Natural killer cell treated with Interleukin-12 subunit alpha and Interleukin-12 subunit beta and Interleukin-15 and Interleukin-18, amount 100 ng/mL, for 72 hours (primary cell): ENCODE measurements around the gene SLC8A2. TPM values are rescaled to one million over a fixed set of nuclear protein-coding genes. Genes with fewer than 3 reads are reported as not detected.
A peak's percentile ranks its signal among the peaks of the same experiment; 100 is the strongest.

ENCODE experiments used
- ATAC-seq, 2 donors: fragments of 150-1000 bp; cut with Tn5 transposase in 1 of 2; sonication (Bioruptor Pico), chemical (Tn5 transposase) in 1 of 2; 2 replicates each; pipeline ENCODE4 v1.10.0; 2021
- DNase-seq: peaks from one replicate; pipeline ENCODE4 v3.0.0; 2022; ENCODE audit warnings: low spot score
- H3K27ac Mint-ChIP-seq, 2 donors: 1 replicate in 1 of 2; 2 replicates in 1 of 2; pipeline ENCODE4 v1.8.0; 2022; ENCODE audit warnings: mixed read lengths in 2 of 2, mild to moderate bottlenecking in 1 of 2, moderate library complexity in 1 of 2
- H3K27me3 Mint-ChIP-seq, 2 donors: 1 replicate in 1 of 2; 2 replicates in 1 of 2; pipeline ENCODE4 v1.8.0; 2022; ENCODE audit warnings: mixed read lengths in 2 of 2
- H3K36me3 Mint-ChIP-seq: one replicate; pipeline ENCODE4 v1.8.0; 2022; ENCODE audit warnings: mixed read lengths
- H3K4me1 Mint-ChIP-seq, 2 donors: 1 replicate in 1 of 2; 2 replicates in 1 of 2; pipeline ENCODE4 v1.8.0; 2022; ENCODE audit warnings: low read depth in 2 of 2, mixed read lengths in 2 of 2, mild to moderate bottlenecking in 1 of 2
- H3K4me3 Mint-ChIP-seq: one replicate; pipeline ENCODE4 v1.8.0; 2022; ENCODE audit warnings: mixed read lengths
- H3K9me3 Mint-ChIP-seq: 2 replicates; pipeline ENCODE4 v1.8.0; 2022; ENCODE audit warnings: mixed read lengths
- total RNA-seq, 2 donors: library from RNA; stranded (reverse); gene quantifications; one replicate each; pipeline ENCODE4 v1.2.3, GENCODE V29; 2022

The SLC8A2 gene
- total RNA-seq, 2 donors from 2014 or later: not detected

DNA sequence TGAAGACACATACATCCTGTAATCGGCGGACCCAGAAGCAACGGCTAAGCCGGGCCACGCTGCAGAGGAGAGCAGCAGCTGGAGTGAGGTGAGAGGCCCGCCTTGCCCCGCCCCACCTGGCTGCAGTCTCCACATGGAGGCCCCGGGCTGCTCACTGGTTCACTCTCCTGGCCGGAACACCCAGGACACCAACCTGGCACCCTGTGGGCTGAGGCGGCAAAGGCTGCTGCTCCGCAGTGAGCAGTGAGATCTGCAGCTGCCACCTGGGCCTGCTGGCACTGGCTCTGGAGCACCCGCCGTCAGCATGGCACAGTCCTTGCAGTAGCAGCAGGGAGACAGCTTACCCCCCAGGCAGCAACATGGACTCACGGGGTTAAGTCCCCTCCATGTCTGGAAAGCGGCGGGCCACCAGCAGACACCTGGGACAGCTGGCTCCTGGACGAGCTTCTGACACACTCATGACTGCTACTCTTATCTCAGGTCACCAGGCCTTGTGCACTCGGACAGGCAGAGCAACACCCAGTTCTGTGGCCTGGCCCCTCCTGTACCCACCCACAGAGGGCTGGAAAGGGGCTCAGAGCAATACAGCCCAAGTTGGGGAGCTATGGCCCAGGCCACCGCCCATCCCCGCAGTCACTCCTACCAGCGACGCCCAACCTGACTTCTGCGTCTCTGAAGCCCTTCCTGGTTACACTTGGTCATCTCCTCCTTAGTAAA is 25.5 kb upstream of the SLC8A2 start:
- DNase-seq: no peak
- Mint-ChIP-seq H3K27me3 (no peaks in the 10 kb centered on the region), H3K4me3 (no peak overlapping the region), H3K36me3 (no peaks in the 10 kb centered on the region), H3K4me1 (peaks cover 0 to 13% of the 10 kb centered on the region in 2 donors), H3K9me3 (no peaks in the 10 kb centered on the region), H3K27ac (no peak overlapping the region)
- ATAC-seq: no peak

DNA sequence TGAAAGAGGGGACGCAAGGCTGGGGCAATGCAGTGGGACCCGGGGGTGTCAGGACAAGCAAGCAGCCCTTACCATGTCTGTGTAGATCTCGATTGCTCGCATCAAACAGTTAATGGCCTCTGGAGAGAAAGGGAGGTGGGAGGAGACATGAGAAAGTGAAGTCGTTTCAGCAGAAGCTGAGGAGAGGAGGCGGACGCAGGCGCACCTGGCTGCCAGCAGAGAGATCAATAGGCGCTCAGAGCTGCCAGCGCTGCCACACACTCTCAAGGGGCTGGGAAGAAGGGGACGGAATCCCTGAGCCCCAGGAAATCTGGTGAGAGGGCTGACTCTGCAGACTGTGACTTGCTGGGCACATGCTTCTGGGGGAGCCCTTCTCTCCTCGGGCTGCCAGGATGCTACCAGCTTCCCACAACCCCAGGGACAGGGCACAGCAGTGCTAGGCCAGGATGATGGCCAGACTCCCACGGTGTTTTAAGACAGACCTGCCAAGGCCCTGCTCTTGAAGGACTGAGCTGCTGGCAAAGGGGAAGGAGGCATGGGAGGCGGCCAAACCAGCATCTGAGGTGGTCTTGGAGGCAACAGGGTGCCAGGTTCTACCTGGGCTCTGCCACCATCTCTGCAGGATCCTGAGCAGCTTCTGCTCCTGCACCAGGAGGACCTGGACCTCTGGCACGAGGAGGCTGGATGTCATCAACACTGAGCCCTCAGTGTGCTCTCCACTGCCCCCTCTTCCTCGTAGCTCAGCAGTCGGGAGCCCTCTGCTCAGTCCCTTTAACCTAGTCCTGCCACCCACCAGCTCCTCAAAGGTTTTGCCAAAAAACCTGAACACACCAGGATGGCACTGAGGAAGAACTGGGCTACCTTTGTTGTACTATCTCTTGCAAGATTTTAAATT is 24.0 kb upstream of the SLC8A2 start:
- ATAC-seq (no peak), DNase-seq (no peak)
- no peak overlapping the region for H3K27ac Mint-ChIP-seq
- no peaks in the 10 kb centered on the region for H3K27me3 Mint-ChIP-seq
- H3K4me3 Mint-ChIP-seq: no peak overlapping the region
- H3K4me1 Mint-ChIP-seq: peaks cover 0 to 9% of the 10 kb centered on the region in 2 donors
- no peaks in the 10 kb centered on the region for H3K9me3 Mint-ChIP-seq
- no peaks in the 10 kb centered on the region for H3K36me3 Mint-ChIP-seq

DNA sequence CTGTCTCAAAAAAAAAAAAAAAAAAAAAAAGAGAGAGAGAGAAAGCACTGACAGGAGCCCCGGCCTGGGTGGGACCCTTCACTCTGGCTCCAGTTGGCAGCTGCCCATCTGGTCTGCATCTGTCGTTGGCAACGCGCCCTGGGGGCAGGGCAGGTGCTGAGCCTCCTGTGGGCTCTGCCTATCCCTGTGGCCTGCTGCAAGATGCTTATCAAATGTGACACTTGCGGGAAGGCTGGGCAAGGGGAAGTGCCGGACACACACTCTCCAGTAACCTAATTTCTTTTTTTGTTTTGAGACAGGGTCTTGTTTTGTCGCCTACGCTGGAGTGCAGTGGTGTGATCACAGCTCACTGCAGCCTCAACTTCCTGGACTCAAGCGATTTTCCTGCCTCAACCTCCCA is 23.0 kb upstream of the SLC8A2 start:
- Mint-ChIP-seq H3K4me1 (peaks cover 7 to 15% of the 10 kb centered on the region in 2 donors), H3K4me3 (no peak overlapping the region), H3K9me3 (no peaks in the 10 kb centered on the region), H3K36me3 (peaks cover 6% of the 10 kb centered on the region), H3K27me3 (no peaks in the 10 kb centered on the region), H3K27ac (no peak overlapping the region)
- no peak for ATAC-seq
- no peak for DNase-seq

DNA sequence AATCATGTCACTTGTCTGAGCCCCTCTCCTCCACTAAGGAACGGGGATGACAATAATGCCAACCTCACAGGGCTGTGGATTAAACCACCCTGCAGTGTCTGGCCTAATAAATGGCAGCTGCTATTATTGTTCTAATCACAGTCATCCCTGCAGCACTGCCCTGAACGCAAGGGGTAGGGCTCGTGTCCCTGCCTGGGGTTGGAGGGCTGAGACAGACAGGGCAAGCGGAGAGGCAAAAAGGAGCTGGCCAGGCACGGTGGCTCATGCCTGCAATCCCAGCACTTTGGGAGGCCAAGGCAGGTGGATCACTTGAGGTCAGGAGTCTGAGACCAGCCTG is 22.5 kb upstream of the SLC8A2 start:
- no peaks in the 10 kb centered on the region for H3K9me3 Mint-ChIP-seq
- no peak for ATAC-seq
- no peak overlapping the region for H3K27ac Mint-ChIP-seq
- H3K27me3 Mint-ChIP-seq: no peaks in the 10 kb centered on the region
- peaks cover 7 to 15% of the 10 kb centered on the region in 2 donors for H3K4me1 Mint-ChIP-seq
- DNase-seq: no peak
- H3K36me3 Mint-ChIP-seq: peaks cover 7% of the 10 kb centered on the region
- H3K4me3 Mint-ChIP-seq: no peak overlapping the region

DNA sequence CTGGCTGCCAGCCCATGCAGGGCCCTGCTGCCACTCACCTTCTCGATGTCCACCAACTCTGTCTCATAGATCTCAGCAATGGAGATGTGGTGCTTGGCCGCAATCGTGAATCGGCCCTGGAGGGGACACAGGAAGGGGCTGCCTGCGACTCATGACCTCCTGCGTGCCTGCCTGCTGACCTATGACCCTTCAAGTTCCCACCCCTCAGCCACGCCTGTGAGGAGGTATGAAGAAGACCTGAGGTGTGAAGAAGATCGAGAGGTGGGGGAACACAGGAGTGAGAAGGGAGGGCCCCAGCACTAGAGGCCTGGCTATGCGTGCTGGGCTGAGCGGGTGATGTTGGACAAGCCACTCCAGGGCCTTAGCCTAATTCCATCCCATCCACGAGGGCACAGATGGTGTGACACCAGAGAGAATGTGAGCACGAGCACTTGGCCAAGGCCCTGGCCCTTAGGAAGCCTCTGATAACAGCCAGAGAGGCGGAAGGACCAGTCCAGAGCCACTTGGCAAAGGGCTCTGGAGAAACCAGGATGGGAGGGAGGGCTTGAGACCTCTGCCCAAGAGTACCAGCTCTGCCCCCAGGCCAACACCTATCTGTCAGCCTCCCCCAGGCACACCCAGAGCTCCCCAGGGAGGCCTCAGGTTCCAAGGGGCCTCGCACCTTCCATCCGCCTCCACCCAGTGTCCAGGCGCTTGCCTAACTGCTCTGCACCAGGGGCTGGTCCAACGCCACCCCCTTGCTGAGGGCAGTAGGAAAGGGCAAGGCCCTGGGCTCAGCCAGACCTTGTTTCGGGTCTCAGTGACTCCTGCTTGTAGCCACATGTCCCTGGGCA is 21.9 kb upstream of the SLC8A2 start:
- no peak for DNase-seq
- peaks cover 7 to 12% of the 10 kb centered on the region in 2 donors for H3K4me1 Mint-ChIP-seq
- no peaks in the 10 kb centered on the region for H3K27me3 Mint-ChIP-seq
- H3K9me3 Mint-ChIP-seq: no peaks in the 10 kb centered on the region
- no peak overlapping the region for H3K4me3 Mint-ChIP-seq
- ATAC-seq: no peak
- H3K36me3 Mint-ChIP-seq: peaks cover 7% of the 10 kb centered on the region
- H3K27ac Mint-ChIP-seq: peak overlapping the region in 1 of 2 donors; percentile 37

DNA sequence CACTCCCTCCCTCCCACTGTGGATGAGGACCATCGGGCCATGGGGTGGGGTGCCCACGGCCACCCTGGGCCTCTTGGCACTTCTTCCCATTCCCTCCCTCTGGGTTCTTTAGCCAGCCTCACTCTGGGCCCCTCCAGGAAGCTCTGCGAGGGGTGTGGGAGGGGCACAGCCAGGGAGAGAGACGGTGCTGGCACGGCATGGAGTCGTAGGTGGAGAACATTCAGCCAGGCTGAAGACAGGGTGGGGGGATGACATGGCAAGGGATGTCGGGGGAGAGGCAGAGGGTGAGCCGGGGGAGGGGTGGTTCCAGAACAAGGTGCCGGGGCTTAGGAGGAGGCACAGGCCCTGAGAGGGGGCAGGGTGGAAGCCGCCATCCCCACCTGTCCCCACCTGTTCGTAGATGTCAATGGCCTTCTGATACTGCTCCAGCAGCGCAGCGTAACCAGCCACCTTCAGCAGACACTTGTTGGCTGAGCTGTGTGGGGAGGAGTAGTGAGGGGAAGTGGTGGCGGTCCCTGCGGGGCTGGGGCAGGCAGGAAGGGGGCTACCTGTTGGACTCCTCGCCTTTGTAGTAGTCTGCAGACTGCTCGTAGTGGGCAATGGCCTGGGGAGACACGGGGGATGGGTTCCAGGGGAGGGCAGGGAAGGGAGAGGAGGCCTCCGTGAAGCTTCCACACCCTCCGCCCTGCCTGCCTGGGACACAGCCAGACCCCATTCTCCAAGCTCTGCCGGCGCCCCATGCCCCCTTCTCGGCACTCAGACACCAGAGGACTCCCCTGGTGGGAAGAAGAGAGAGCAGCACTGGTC is 21.1 kb upstream of the SLC8A2 start:
- Mint-ChIP-seq H3K9me3 (no peaks in the 10 kb centered on the region), H3K4me3 (no peak overlapping the region), H3K27ac (no peak overlapping the region), H3K4me1 (peaks cover 7 to 12% of the 10 kb centered on the region in 2 donors), H3K36me3 (peaks cover 7% of the 10 kb centered on the region), H3K27me3 (no peaks in the 10 kb centered on the region)
- DNase-seq (no peak), ATAC-seq (no peak)

DNA sequence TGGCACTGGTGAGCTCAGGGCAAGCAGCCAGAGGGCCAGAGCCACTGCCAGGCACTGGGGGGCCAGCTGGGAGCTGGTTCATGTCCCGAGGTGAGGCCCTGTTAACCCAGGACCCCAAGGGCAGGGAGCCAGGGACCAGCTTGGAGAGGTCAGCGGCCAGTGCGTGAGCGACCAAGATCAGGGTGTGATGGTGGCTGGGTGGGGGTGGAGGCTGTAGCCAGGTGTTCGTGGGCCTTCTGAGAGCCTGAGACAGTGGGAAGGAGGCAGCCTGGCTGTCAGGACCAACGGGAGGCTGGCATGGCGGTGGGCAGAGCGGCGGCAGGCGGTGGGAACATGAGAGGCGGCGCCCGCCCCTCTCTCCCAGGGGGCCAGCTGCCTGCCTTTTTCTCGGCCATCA is 20.4 kb upstream of the SLC8A2 start:
- ATAC-seq (no peak), DNase-seq (no peak)
- Mint-ChIP-seq H3K36me3 (peaks cover 7% of the 10 kb centered on the region), H3K9me3 (no peaks in the 10 kb centered on the region), H3K27me3 (no peaks in the 10 kb centered on the region), H3K4me1 (peaks cover 7 to 12% of the 10 kb centered on the region in 2 donors), H3K27ac (no peak overlapping the region), H3K4me3 (no peak overlapping the region)

DNA sequence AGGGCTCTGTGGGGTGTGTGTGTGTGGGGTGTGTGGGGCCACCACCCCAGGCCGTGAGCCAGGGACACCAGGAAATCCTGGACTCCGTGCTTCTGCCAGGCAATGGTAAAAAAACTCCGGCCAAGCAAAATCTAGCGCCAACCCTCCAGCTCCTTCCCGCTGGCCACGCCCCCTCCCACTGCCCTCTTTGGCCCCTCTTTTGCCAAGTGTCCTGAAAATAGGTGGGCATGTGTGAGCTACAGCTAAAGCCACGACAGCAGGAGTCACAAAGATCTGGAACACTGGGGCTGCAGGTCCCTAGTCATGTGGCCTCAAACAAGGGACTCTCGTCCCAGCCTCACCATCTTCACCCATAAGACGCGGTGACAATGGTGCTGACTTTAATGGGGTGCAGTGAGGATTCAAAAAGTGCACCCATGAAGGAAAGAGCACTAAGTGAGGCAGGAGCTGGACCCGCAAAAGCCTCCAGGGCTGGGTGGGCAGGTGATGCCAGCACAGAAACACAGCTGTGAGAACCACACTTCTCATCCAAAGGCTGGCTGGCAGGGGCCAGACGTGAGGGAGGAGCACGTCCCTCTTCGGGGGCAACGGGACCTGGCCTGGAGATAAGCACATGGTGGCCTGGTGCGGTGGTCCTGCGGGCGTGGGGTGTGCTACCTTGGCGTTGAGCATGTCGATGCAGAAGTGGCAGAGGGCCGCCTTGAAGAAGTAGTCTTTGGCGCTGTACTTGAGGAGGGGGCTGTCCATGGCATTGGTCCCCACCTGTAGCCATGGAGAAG is 19.9 kb upstream of the SLC8A2 start:
- Mint-ChIP-seq H3K27me3 (no peaks in the 10 kb centered on the region), H3K9me3 (no peaks in the 10 kb centered on the region), H3K27ac (no peak overlapping the region), H3K36me3 (peaks cover 7% of the 10 kb centered on the region), H3K4me1 (peaks cover 7 to 10% of the 10 kb centered on the region in 2 donors), H3K4me3 (no peak overlapping the region)
- DNase-seq (no peak), ATAC-seq (no peak)

DNA sequence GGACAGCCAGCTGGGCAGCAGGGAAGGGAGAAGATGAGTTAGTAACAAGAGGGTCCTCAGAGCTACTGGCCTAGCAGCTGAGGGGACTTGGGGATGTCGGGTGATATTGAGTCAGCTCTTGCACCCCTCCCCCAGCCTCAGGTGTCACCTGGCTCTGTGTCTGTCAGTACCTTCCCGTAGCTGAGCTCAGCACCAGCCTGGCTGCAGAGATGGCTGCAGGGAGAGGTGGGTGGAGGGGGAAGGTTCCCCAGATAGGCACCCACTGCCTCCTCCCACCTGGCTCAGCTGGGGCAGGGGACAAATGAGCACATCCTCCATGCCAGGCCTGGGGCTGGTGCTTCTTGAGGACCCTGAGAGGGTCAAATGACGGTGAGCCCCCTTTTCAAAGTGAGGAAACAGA is 19.2 kb upstream of the SLC8A2 start:
- Mint-ChIP-seq H3K36me3 (peaks cover 7% of the 10 kb centered on the region), H3K27ac (no peak overlapping the region), H3K27me3 (no peaks in the 10 kb centered on the region), H3K4me3 (no peak overlapping the region), H3K9me3 (no peaks in the 10 kb centered on the region), H3K4me1 (peaks cover 7 to 10% of the 10 kb centered on the region in 2 donors)
- ATAC-seq (no peak), DNase-seq (no peak)

DNA sequence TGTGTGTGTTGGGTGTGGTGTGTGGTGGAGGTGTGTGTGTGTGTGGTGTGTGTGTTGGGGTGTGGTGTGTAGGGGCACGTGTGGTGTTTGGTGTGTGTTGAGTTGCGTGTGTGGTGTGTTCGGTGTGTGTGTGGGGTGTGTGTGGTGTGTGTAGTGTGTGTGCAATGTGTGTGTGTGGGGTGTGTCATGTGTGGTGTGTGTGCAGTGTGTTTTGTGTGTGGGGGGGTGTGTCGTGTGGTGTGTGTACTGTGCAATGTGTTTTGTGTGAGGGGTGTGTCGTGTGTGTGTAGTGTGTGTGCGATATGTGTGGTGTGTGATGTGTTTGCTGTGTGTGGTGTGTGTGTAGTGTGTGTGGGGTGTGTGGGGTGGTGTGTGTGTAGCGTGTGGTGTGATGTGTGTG is 18.3 kb upstream of the SLC8A2 start:
- Mint-ChIP-seq H3K9me3 (no peaks in the 10 kb centered on the region), H3K27ac (no peak overlapping the region), H3K4me3 (no peak overlapping the region), H3K36me3 (peaks cover 7% of the 10 kb centered on the region), H3K27me3 (no peaks in the 10 kb centered on the region), H3K4me1 (peaks cover 15 to 17% of the 10 kb centered on the region in 2 donors)
- ATAC-seq: no peak
- DNase-seq: no peak

DNA sequence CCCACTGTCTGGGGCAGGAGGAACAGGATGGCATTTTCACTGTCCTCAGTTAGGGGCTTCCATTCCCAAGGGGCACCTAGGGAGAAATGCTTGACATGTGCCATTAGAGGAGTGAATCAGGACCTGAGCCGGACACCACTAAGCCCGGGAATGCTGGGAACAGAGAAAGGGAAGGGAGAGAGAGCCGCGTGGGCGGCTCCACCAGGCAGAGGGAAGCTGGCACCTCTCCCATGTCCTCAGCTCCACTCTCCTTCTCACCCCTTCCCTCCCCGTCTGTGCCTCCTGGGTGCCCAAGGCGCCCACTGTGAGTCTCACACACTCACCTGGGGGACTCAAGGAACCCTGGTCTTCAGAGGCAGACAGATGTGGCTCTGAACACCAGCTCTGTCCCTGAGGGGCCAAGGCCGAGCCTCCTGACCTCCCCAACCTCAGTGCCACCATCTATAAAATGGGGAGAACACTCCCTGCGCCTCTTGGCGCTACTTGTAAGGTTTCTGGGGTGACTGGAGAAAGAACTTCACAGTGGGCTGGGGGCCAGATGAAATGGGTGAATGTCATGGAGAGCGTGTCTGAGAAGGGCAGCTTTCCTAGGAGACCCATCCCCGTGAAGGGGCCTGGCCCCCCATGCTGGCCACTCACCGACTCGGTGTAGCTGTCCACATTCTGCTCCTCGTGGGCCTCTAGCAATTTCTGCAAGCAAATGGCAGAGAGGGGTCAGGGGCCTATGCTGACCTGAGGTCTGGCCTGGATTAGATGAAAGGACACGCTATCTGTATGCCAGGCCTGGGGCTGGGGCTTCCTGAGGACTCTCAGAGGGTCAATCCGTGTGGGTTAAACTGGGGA is 17.6 kb upstream of the SLC8A2 start:
- H3K36me3 Mint-ChIP-seq: peaks cover 7% of the 10 kb centered on the region
- H3K4me1 Mint-ChIP-seq: peaks cover 20 to 23% of the 10 kb centered on the region in 2 donors
- H3K9me3 Mint-ChIP-seq: no peaks in the 10 kb centered on the region
- ATAC-seq: no peak
- H3K27ac Mint-ChIP-seq: no peak overlapping the region
- no peaks in the 10 kb centered on the region for H3K27me3 Mint-ChIP-seq
- no peak overlapping the region for H3K4me3 Mint-ChIP-seq
- no peak for DNase-seq
